K562 (cell line): ENCODE results near the gene LSM14B. TPM values are rescaled to one million over a fixed set of nuclear protein-coding genes. Genes with fewer than 3 reads are reported as not detected.

Experiments used
- ATAC-seq: fragments of 200-7000 bp; cut with Tn5 transposase; 3 replicates; pipeline ENCODE4 v1.9.1; 2020; ENCODE audit warnings: moderate library complexity
- BruUV-seq: library from RNA; stranded (reverse); fragments of 400-500 nt; replicated peaks from 2 replicates; lab custom pipeline; 2021; lab: Mats Ljungman, UMichigan
- CTCF ChIA-PET: fragments of 300-600 bp; formaldehyde crosslinking; extraction: SDS; loops from one replicate; lab custom pipeline; 2021; ENCODE audit warnings: low intra/inter-chr PET ratio; lab: Yijun Ruan, JAX
- POLR2A ChIA-PET: fragments of 300-600, 350-650 bp; sonication (Branson Sonifier 250); formaldehyde crosslinking; extraction: SDS; loops from one replicate; lab custom pipeline; 2021; ENCODE audit warnings: antibody characterized with exemption, inconsistent platforms; lab: Yijun Ruan, JAX
- DNase-seq, 4 experiments: peaks; one replicate each; pipeline versions ENCODE4 v3.0.0 to v3.0.0-alpha.2; 2011 to 2018; ENCODE audit warnings: low spot score in 3 of 4, mixed read lengths in 3 of 4; ENCODE audit errors: extremely low read depth in 1 of 4
- FAIRE-seq: peaks from 2 replicates; lab custom pipeline; 2011; peaks lifted over from hg19 to GRCh38; lab: Jason Lieb, UNC
- H2AFZ ChIP-seq: 2 replicates; pipeline ENCODE4 v1.6.0; 2011; ENCODE audit warnings: low read depth, low read length, control low read depth, inconsistent platforms
- H3K27ac ChIP-seq: fragments of 200-600 bp; 3 replicates; pipeline ENCODE4 v1.8.0; 2011; ENCODE audit warnings: low read depth, mild to moderate bottlenecking, control low read depth, inconsistent platforms, low read length, moderate library complexity, mixed read lengths; ENCODE audit errors: extremely low read depth
- H3K27me3 ChIP-seq, 2 experiments: fragments of 300-600 bp in 1 of 2; 2 replicates in 1 of 2; 3 replicates in 1 of 2; pipeline versions ENCODE4 v1.6.0 to v1.8.0; 2011; ENCODE audit warnings: inconsistent platforms in 2 of 2, low read length in 2 of 2, mild to moderate bottlenecking in 1 of 2, mixed read lengths in 1 of 2, moderate library complexity in 1 of 2; ENCODE audit not compliant: control insufficient read depth in 2 of 2, insufficient read depth in 2 of 2
- H3K36me3 ChIP-seq: fragments of 300-600 bp; 3 replicates; pipeline ENCODE4 v1.8.0; 2011; ENCODE audit warnings: mild to moderate bottlenecking, low read length, inconsistent platforms; ENCODE audit not compliant: control insufficient read depth, insufficient read depth
- H3K4me1 ChIP-seq, 2 experiments: fragments of 200-600 bp in 1 of 2; replicated peaks in 1 of 2; 2 replicates in 1 of 2; 3 replicates in 1 of 2; pipeline versions ENCODE4 v1.5.1 to v1.8.0; 2011; ENCODE audit warnings: inconsistent platforms in 2 of 2, low read length in 2 of 2, mild to moderate bottlenecking in 1 of 2, mixed read lengths in 1 of 2, moderate library complexity in 1 of 2; ENCODE audit not compliant: control insufficient read depth in 2 of 2, insufficient read depth in 2 of 2
- H3K4me2 ChIP-seq: 2 replicates; pipeline ENCODE4 v1.6.1; 2011; ENCODE audit warnings: low read length, control low read depth, inconsistent platforms, mixed read lengths; ENCODE audit not compliant: insufficient read depth
- H3K4me3 ChIP-seq: fragments of 200-600 bp; sonication (generic), shearing (Covaris generic); 2 replicates; pipeline ENCODE4 v1.5.1; 2016; ENCODE audit warnings: control low read depth, inconsistent platforms
- H3K79me2 ChIP-seq: fragments of 200-600 bp; 3 replicates; pipeline ENCODE4 v1.8.0; 2011; ENCODE audit warnings: low read length, inconsistent platforms; ENCODE audit not compliant: control insufficient read depth, insufficient read depth
- H3K9ac ChIP-seq, 2 experiments: 2 replicates each; pipeline versions ENCODE4 v1.6.0 to v1.6.1; 2011; ENCODE audit warnings: low read depth in 2 of 2, low read length in 2 of 2, control low read depth in 1 of 2, inconsistent platforms in 1 of 2, mild to moderate bottlenecking in 1 of 2, mixed read lengths in 1 of 2; ENCODE audit not compliant: insufficient read depth in 1 of 2
- H3K9me1 ChIP-seq: one replicate; pipeline ENCODE4 v1.6.0; 2011; ENCODE audit warnings: inconsistent platforms, mild to moderate bottlenecking, low read length, moderate library complexity; ENCODE audit not compliant: control insufficient read depth, insufficient read depth
- H3K9me3 ChIP-seq: replicated peaks from 2 replicates; pipeline ENCODE4 v1.5.1; 2011; ENCODE audit warnings: low read depth, low read length, inconsistent platforms; ENCODE audit not compliant: control insufficient read depth, insufficient read depth
- H4K20me1 ChIP-seq: replicated peaks from 2 replicates; pipeline ENCODE4 v1.6.1; 2011; ENCODE audit warnings: low read length, inconsistent platforms, mixed read lengths; ENCODE audit not compliant: control insufficient read depth, insufficient read depth
- CBX8 ChIP-seq: fragments of 200-600 bp; sonication (generic); IDR thresholded peaks from 2 replicates; pipeline ENCODE4 v1.6.1; 2012; ENCODE audit warnings: borderline replicate concordance, mixed run types, low read depth, mild to moderate bottlenecking, moderate library complexity, mixed read lengths, low read length, control low read depth, inconsistent platforms; ENCODE audit not compliant: poor library complexity, severe bottlenecking; ENCODE audit errors: extremely low read depth
- CCAR2 ChIP-seq: fragments of 200-400 bp; formaldehyde crosslinking; IDR thresholded peaks from 2 replicates; pipeline ENCODE4 v1.6.1; 2017; ENCODE audit warnings: mild to moderate bottlenecking, low read depth, low read length
- ELF1 ChIP-seq: fragments of 200-800 bp; sonication (Bioruptor generic); IDR thresholded peaks from 2 replicates; pipeline ENCODE4 v1.6.1; 2016; ENCODE audit warnings: missing genetic modification characterization, missing compliant biosample characterization
- ETV5 ChIP-seq: sonication (generic); formaldehyde crosslinking; IDR thresholded peaks from 2 replicates; pipeline ENCODE4 v1.4.0; 2020; ENCODE audit warnings: low read depth, mild to moderate bottlenecking, missing genetic modification reagents
- MCM2 ChIP-seq: fragments of 450-650 bp; IDR thresholded peaks from 2 replicates; pipeline ENCODE4 v1.6.1; 2017; ENCODE audit warnings: low read depth, mild to moderate bottlenecking
- NEUROD1 ChIP-seq: fragments of 150-350 bp; IDR thresholded peaks from 2 replicates; pipeline ENCODE4 v1.6.1; 2014; ENCODE audit warnings: borderline replicate concordance, low read length, low read depth; ENCODE audit not compliant: partially characterized antibody
- SUPT5H ChIP-seq: fragments of 450-650 bp; IDR thresholded peaks from 2 replicates; pipeline ENCODE4 v1.6.1; 2016
- ZEB2 ChIP-seq: fragments of 450-650 bp; IDR thresholded peaks from 2 replicates; pipeline ENCODE4 v1.6.1; 2016
- ZNF431 ChIP-seq: sonication (generic); formaldehyde crosslinking; IDR thresholded peaks from 2 replicates; pipeline ENCODE4 v1.8.0; 2022; ENCODE audit warnings: mild to moderate bottlenecking, missing genetic modification reagents
- WGBS: fragments of 100-300 bp; shearing (Covaris generic); methylation state at CpG from one replicate; pipeline ENCODE4 v1.1.6; 2016; ENCODE audit warnings: low coverage, mixed read lengths; ENCODE audit not compliant: insufficient coverage; ENCODE audit errors: missing lambda C conversion rate; 5-methylcytosine and 5-hydroxymethylcytosine counted together
- in situ Hi-C: fragments of 300-500 bp; cut with MboI; formaldehyde crosslinking; loops from 4 replicates; pipeline ENCODE4 v1.15.0; 2018; ENCODE audit warnings: inconsistent platforms, mixed read lengths
- intact Hi-C: fragments of 100-400 bp; cut with micrococcal nuclease; formaldehyde crosslinking; loops from 2 replicates; pipeline ENCODE4 v1.14.2; 2022
- polyA plus RNA-seq, 8 experiments: library from polyadenylated mRNA; depleted of rRNA in 4 of 8; stranded (reverse) in 5 of 8; unstranded in 3 of 8; fragments of >200 nt; fragmentation: Nextera tagmentation in 2 of 8; fragmentation: Illumina TruSeq in 1 of 8; extraction: Ambion mirVana in 2 of 8; extraction: Trizol in 1 of 8; gene quantifications; 2 replicates each; pipeline versions ENCODE4 v1.2.1 to v1.2.3, GENCODE V29; 2011 to 2014; ENCODE audit warnings: inconsistent platforms in 1 of 8, missing spikeins in 1 of 8
- total RNA-seq, 7 experiments: library from RNA; depleted of rRNA in 6 of 7; stranded (reverse); fragments of >200 nt in 6 of 7; fragmentation: Illumina TruSeq in 2 of 7; extraction: Trizol in 2 of 7; gene quantifications; 2 replicates each; pipeline versions ENCODE4 v1.2.1 to v1.2.3, GENCODE V29; 2011 to 2021; ENCODE audit warnings: low replicate concordance in 1 of 7

Gene LSM14B
- total and polyA plus RNA-seq, 9 of the 15 experiments (the other 6 are each of a cell fraction or from before 2014, with no cell fraction given) = 0.66 to 36.0 (median 20.2) TPM

DNA sequence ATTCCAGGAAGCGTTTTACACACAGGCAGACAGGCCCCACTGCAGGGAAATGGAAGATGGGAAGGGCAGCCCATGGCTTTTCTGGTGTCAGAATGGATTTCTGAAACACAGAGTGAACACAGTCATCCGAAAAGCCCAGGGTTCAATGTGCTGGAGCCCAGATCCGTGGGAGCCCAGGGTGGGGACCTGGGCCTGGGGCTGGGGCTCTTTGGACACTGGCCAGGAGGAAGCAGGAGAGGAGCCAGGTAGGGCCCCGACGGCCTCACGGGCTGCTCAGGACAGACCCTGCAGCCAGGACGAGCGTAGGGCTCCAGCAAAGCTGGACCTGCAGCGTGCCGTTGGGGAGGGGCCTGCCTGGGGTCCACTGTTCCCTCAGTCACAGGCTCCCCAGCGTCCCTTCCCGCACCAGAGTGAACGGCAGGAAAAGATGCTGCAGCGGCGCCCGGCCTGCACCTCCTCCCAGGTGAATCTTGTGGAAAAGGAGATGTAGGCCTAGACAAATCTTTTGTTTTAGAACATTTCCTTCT, 24.3 kb upstream of the LSM14B start (continued):
- no peak for TF ChIP-seq CCAR2
- no peak for TF ChIP-seq CBX8
- TF ChIP-seq ZNF431 = no peak

DNA sequence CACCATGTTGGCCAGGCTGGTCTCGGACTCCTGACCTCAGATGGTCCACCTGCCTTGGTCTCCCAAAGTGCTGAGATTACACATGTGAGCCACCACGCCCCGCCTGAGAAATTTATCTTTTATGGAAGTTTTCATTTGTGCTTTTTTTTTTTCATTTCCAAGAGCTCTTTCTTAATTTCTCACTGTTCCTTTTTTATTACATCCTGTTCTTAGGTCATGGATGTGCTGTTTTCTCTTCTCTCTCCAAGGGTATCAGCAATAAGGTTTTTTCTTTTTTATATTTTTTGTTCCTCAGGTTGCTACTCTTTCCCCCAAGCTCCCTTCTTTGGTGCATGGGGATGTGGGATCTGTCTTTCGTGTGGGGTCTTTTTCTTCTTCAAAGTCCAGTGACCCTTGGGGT, 21.2 kb upstream of the LSM14B start:
- 2% methylated on average over 4 of the region's 4 CpGs for WGBS

More for the DNA sequence above, 21.2 kb upstream of the LSM14B start:
- Histone ChIP-seq H3K9ac (no peak overlapping the region), H3K4me2 (no peak overlapping the region), H2AFZ (no peak overlapping the region), H3K79me2 (no peaks in the 10 kb centered on the region), H3K27me3 (peaks cover 50 to 73% of the 10 kb centered on the region in 2 experiments), H3K27ac (no peak overlapping the region), H3K4me1 (peaks cover 0 to 33% of the 10 kb centered on the region in 2 experiments; a peak in 3 of 5 replicates), H4K20me1 (no peaks in the 10 kb centered on the region), H3K36me3 (no peaks in the 10 kb centered on the region), H3K9me3 (no peaks in the 10 kb centered on the region), H3K9me1 (no peaks in the 10 kb centered on the region), H3K4me3 (no peak overlapping the region)
- ChIA-PET POLR2A (interaction anchor here (1.0 kb wide), 1 partner anchor 10 kb away, joined by 4 read pairs; no protein-coding TSS in a partner anchor), CTCF (no interaction called here)
- ATAC-seq = no peak
- in situ Hi-C loops (no loop called here), intact Hi-C loops (no loop called here)
- no peak for DNase-seq
- no peak for TF ChIP-seq ETV5 (CRISPR knock-in tag)
- TF ChIP-seq ELF1 (tag) = no peak
- TF ChIP-seq ZEB2 = no peak
- TF ChIP-seq MCM2 = no peak
- TF ChIP-seq SUPT5H = no peak
- no peak for TF ChIP-seq NEUROD1
- no TSS peak for BruUV-seq
- FAIRE-seq = no peak
